Duodenal mucosa (tissue), 2 donors: Measurements from ENCODE around the gene FUOM.

Experiments
- H3K27ac ChIP-seq: one replicate; pipeline ENCODE4 v1.7.0; 2013; ENCODE audit warnings: low read depth, low read length
- H3K27me3 ChIP-seq, 2 donors: one replicate each; pipeline ENCODE4 v1.7.0; 2013; ENCODE audit warnings: low read length in 2 of 2, control low read depth in 1 of 2; ENCODE audit not compliant: insufficient read depth in 2 of 2, control insufficient read depth in 1 of 2
- H3K36me3 ChIP-seq, 2 donors: one replicate each; pipeline ENCODE4 v1.7.0; 2013; ENCODE audit warnings: low read length in 2 of 2, control low read depth in 1 of 2; ENCODE audit not compliant: insufficient read depth in 2 of 2, control insufficient read depth in 1 of 2
- H3K4me1 ChIP-seq, 2 donors: one replicate each; pipeline ENCODE4 v1.7.0; 2013; ENCODE audit warnings: low read length in 2 of 2, control low read depth in 1 of 2; ENCODE audit not compliant: insufficient read depth in 2 of 2, control insufficient read depth in 1 of 2
- H3K4me3 ChIP-seq, 2 donors: one replicate each; pipeline ENCODE4 v1.7.0; 2013; ENCODE audit warnings: low read length in 2 of 2, low read depth in 1 of 2
- H3K9ac ChIP-seq, 2 donors: one replicate each; pipeline ENCODE4 v1.7.0; 2013; ENCODE audit warnings: low read length in 2 of 2, low read depth in 1 of 2
- H3K9me3 ChIP-seq, 2 donors: one replicate each; pipeline ENCODE4 v1.7.0; 2013; ENCODE audit warnings: low read length in 2 of 2, control low read depth in 1 of 2; ENCODE audit not compliant: control insufficient read depth in 1 of 2

Gene FUOM

DNA sequence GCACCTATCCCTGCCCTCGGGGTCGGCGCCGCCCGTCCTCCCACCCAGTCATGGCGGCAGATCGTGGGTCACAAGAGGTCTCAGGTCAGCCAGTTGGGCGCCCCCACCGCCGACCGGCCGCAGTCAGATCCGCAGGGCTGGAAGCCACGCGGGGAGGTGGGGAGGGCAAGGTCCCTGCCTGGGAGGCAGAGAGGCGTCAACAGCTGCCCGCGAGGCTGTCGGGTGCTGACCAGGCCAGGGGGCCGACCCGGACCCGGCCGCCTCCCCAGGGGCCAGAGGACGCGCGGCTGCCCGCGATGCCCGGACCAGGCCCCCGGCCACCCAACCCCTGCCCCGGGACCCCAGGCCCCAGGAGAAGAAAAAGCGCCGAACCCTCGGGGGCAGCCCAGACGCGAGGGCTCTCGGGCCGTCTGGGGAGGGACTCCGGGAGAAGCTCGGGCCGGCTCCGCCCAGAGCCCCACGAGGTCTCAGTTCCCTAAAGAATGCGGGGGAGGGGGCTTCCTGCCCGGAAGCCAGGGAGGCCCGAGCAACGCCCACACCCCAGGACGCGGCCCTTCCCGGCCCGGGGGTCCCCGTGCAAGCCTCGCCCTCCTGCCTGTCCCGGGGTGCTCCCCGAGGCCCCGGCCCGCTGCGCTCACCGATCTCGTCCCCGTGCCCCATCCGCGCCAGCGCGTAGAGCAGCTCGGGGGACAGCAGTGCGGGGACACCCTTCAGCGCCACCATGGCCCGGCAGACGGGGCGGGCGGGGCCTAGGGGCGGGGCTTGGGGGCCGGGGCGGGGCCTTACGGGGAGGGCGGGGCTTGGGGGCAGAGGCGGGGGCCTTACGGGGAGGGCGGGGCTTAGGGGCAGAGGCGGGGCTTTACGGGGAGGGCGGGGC lies at the start of gene FUOM:
Gene FUOM, minus strand, starts transcription at position 735 of the 877 bp plus-strand sequence. Its CDS starts 12 bp downstream, at position 723.
- Histone ChIP-seq H3K9ac (peak within 1 kb of the TSS; percentile 43 to 65), H3K4me3 (peak within 1 kb of the TSS; percentile 61 to 76), H3K4me1 (peaks cover 37 to 39% of the 10 kb centered on the region in 2 donors), H3K9me3 (no peaks in the 10 kb centered on the region), H3K27ac (peak within 1 kb of the TSS; percentile 42), H3K36me3 (peaks cover 6 to 17% of the 10 kb centered on the region in 2 donors), H3K27me3 (no peaks in the 10 kb centered on the region)

GRCh38 chr10:133405844-133406527 lies 48.2 kb upstream of the FUOM start:
- H3K27me3 ChIP-seq = no peaks in the 10 kb centered on the region
- peaks cover 2% of the 10 kb centered on the region in 2 donors for H3K9me3 ChIP-seq
- peaks cover 14 to 63% of the 10 kb centered on the region in 2 donors for H3K36me3 ChIP-seq
- H3K4me1 ChIP-seq = peaks cover 6 to 7% of the 10 kb centered on the region in 2 donors
- H3K4me3 ChIP-seq = no peak overlapping the region
- no peak overlapping the region for H3K27ac ChIP-seq
- H3K9ac ChIP-seq = no peak overlapping the region

DNA sequence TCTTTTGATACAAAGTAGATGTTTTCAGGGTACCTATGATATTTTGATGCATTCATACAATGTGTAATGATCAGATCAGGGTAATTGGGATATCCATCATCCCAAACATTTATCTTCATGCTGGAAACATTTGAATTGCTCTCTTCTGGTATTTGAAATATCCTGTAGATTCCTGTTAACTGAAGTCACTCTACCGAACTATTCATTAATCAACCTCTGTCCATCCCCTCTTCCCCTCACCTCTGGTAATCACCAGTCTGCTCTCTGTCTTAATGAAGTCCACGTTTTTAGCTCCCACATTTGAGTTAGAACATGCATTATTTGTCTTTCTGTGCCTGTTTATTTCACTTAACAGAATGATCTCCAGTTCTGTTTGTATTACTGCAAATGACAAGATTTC lies 47.5 kb upstream of the FUOM start:
- Histone ChIP-seq H3K27me3 (no peaks in the 10 kb centered on the region), H3K4me1 (peaks cover 12 to 13% of the 10 kb centered on the region in 2 donors), H3K9ac (no peak overlapping the region), H3K9me3 (no peaks in the 10 kb centered on the region), H3K4me3 (no peak overlapping the region), H3K36me3 (peaks cover 12 to 60% of the 10 kb centered on the region in 2 donors), H3K27ac (no peak overlapping the region)

DNA sequence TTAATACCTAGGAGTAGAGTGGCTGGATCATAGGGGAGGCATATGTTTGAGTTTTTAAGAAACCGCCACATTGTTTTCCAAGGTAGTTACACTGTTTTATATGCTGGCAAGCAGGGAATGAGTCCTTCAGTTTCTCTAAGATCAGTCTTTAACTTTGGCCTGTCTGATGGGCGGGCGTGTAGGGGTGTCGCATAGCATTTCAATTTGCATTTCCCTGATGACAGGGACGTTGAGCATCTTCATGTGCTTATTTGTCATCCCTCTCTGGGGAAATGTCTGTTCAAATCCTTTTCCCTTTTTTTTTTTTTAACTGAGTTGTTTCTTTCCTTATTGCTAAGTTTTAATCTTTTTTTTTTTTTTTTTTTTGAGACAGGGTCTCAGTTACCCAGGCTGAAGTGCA lies 46.0 kb upstream of the FUOM start:
- Histone ChIP-seq H3K27me3 (no peaks in the 10 kb centered on the region), H3K9me3 (no peaks in the 10 kb centered on the region), H3K4me3 (no peak overlapping the region), H3K36me3 (peaks cover 12 to 60% of the 10 kb centered on the region in 2 donors), H3K27ac (no peak overlapping the region), H3K4me1 (peaks cover 12 to 15% of the 10 kb centered on the region in 2 donors), H3K9ac (no peak overlapping the region)

- Histone ChIP-seq H3K4me1 (peaks cover 12 to 15% of the 10 kb centered on the region in 2 donors), H3K9ac (no peak overlapping the region), H3K4me3 (no peak overlapping the region), H3K27ac (no peak overlapping the region), H3K9me3 (no peaks in the 10 kb centered on the region), H3K36me3 (peaks cover 12 to 62% of the 10 kb centered on the region in 2 donors), H3K27me3 (no peaks in the 10 kb centered on the region)
Measured at GRCh38 chr10:133403359-133403758, 45.5 kb upstream of the FUOM start.

DNA sequence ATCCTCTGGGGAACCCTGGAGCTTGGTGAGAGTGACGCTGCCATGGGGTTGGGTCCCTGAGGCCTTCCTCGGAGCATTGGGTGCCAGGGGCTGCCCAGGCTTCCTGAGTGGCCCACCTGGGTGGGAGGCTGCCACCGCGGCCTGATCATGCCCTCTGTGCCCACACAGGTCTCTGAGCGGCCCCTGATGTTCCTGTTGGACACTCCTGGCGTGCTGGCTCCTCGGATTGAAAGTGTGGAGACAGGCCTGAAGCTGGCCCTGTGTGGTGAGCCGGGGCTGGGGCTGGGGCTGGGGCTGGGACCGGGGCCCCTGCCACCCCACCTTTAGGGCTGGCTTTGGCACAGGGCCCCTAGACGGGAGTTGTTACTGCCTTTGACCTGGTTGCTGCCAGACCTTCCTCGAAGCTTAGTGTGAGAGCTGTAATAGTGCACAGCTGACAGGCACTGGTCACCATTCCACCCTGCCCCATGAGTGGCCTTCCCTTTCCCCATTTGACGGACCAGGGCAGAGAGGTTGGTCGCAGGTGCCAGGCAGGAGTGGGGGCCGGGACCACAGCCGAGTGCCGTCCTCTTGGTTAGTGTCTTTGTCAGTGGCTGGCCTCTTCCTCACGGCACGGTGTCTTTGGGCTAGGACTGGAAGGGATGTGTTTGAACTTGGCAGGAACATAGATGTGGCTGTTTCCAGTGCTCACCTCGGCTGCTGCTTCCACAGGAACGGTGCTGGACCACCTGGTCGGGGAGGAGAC lies 44.3 kb upstream of the FUOM start:
- Histone ChIP-seq H3K9me3 (no peaks in the 10 kb centered on the region), H3K27me3 (no peaks in the 10 kb centered on the region), H3K4me3 (no peak overlapping the region), H3K27ac (no peak overlapping the region), H3K4me1 (peaks cover 12 to 15% of the 10 kb centered on the region in 2 donors), H3K9ac (no peak overlapping the region), H3K36me3 (peaks cover 12 to 66% of the 10 kb centered on the region in 2 donors)

DNA sequence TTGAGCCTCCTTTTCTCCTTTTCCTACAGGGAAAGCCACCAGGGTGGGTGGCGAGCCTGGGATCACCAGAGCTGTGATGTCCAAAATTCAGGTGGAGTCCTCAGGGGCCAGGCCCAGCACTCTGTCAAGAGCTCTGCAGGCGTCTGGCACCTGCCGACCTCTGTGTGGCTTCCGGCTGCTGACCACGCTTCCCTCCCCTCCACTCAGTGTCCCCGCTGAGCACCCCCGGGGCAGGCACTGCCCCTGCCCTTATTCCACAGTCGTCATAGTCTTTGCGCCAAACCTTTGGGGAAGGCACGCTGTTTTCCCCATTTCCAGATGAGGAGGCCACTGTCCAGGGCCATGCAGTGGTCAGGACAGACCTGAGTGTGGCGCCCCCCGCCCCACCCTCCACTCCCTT lies 43.7 kb upstream of the FUOM start:
- H3K9me3 ChIP-seq = no peaks in the 10 kb centered on the region
- H3K27me3 ChIP-seq = no peaks in the 10 kb centered on the region
- H3K27ac ChIP-seq = no peak overlapping the region
- no peak overlapping the region for H3K9ac ChIP-seq
- H3K36me3 ChIP-seq = peaks cover 12 to 61% of the 10 kb centered on the region in 2 donors
- H3K4me1 ChIP-seq = peaks cover 12 to 15% of the 10 kb centered on the region in 2 donors
- H3K4me3 ChIP-seq = peak overlapping the region in 1 of 2 donors; percentile 6

DNA sequence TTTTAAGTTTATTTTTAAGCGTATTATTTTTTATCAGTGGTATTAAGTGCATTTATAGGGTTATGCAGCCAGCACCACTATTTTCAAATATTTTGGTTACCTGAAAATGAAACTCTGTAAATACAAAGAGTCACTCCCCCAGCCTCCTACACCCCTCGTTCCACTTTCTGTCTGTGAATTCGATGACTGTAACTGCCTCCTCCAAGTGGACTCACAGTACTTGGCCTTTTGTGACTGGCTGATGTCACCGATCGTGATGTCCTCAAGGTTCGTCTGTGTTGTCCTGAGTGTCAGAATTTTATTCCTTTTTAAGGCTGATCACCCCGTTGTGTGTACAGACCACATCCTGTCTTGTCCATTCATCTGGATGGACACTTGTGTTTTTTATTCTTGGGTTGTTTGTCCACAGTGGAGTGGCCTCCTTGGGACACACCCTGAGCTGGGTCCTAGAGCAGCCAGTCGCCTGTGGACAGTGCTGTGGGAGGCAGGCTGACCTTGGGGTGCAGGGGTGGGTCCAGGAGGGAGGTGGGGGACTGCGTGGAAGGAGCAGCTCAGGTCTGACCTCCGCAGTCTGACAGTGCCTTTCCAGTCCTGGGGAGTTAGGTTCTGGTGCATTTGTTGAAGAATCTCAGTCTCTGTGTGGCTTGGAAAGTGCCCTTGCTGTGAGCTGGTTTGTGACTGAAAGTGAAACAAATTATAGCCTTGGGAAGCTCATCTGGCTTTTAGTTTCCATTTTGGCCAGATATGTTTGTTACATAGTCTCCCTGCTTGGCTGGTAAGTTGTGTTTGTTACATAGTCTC lies 43.0 kb upstream of the FUOM start:
- H3K4me1 ChIP-seq = peaks cover 12 to 15% of the 10 kb centered on the region in 2 donors
- peaks cover 12 to 68% of the 10 kb centered on the region in 2 donors for H3K36me3 ChIP-seq

DNA sequence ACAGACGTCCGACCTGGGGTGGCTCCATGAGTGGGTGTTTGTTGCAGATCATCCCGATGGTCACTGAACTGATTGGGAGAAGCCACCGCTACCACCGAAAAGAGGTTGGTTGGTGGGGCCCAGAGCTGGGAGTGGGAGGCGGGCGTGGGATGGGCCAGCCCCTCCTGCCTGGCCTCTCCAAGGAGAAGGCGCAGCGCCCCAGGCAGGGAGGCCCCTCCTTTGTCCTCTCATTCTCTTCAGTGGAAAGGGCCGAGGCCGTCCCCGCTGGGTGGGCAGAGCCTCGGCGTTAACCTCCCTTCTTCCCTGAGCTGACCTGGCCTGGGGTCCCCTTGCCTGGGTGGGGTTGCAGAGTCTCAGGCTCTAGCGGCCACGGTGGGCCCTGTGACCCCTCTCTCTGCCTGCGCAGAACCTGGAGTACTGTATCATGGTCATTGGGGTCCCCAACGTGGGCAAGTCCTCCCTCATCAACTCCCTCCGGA lies 41.3 kb upstream of the FUOM start:
- H3K9me3 ChIP-seq = no peaks in the 10 kb centered on the region
- H3K27ac ChIP-seq = no peak overlapping the region
- H3K27me3 ChIP-seq = no peaks in the 10 kb centered on the region
- no peak overlapping the region for H3K9ac ChIP-seq
- H3K4me1 ChIP-seq = peaks cover 15 to 22% of the 10 kb centered on the region in 2 donors
- H3K36me3 ChIP-seq = peaks cover 12 to 61% of the 10 kb centered on the region in 2 donors
- H3K4me3 ChIP-seq = no peak overlapping the region

More for the DNA sequence above, 43.0 kb upstream of the FUOM start:
- H3K4me3 ChIP-seq = peak overlapping the region; percentile 11 to 40
- H3K9me3 ChIP-seq = no peaks in the 10 kb centered on the region
- peak overlapping the region; percentile 4 to 36 for H3K9ac ChIP-seq
- H3K27ac ChIP-seq = peak overlapping the region; percentile 80
- H3K27me3 ChIP-seq = no peaks in the 10 kb centered on the region
